CD4-positive, alpha-beta T cell treated with Interleukin-6 for 4 hours (primary cell): ENCODE results near the gene SPDEF.

Experiments
- DNase-seq: peaks from one replicate; pipeline ENCODE4 v3.0.0-alpha.2; 2020; ENCODE audit warnings: mixed read lengths

The SPDEF gene

DNA sequence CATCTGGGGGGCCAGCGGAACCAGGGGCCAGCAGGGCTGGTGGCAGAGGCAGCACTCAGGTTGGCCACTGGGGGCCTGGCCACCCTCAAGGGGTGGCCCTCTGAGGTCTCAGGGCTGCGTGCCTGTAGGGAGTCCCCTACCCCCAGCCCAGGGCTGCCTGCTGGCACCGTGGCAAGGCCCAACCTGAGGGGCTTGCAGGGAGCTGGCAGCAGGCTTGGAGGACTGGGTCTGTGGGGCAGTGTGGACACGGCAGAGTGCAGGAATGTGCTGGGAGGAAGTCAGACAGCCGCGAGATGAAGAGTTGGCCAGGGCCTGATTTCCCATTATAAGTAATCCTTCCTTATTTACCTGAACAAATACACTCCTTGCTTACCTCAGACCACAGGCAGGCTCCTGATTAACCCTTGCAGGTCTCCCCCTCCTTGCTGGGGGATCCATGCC is at the start of gene SPDEF:
Gene SPDEF, minus strand, starts transcription at position 299 of the 441 bp plus-strand sequence. CDS start 11,874 bp downstream, outside the sequence.
- no peak for DNase-seq

DNA sequence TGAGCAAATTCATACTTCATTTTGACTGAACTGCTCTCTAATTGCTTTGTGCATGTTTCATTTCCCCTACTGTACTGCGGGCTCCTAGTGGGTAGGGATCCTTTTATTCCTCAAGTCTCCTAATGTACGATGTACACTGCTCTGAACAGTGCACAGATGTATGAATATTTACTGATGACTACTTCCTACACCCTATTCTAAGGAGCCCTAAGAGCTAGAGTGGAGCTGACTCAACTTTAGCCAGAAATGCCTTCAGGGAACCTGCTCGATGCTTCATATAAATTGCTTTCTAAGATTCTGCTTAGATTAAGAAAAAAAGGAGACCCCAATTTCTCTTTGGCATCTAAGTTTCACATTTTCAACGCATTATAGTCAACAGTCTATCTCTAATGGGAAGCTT is 47.6 kb upstream of the SPDEF start:
- DNase-seq = no peak

- DNase-seq = no peak
Measured at GRCh38 chr6:34602318-34603111, 46.4 kb upstream of the SPDEF start.

DNA sequence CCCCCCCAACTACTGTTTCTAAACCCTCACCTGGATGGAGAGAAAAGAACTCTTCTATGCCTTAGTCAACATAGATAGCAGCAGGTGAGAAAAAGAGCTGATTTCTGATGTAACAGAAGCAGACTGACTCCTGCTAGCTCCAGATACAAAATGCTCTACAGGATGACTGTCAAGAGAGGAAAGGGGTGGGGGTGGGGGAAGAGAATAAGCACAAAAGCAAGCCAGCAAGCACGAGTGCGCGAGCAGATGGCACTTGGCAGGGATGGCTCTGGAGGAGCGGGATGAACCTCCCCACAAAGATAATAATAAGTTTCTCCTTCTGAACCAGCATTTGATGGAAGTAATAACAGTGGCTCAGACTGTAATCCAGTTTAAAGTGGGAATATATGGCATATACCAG is 45.6 kb upstream of the SPDEF start:
- DNase-seq = no peak

DNA sequence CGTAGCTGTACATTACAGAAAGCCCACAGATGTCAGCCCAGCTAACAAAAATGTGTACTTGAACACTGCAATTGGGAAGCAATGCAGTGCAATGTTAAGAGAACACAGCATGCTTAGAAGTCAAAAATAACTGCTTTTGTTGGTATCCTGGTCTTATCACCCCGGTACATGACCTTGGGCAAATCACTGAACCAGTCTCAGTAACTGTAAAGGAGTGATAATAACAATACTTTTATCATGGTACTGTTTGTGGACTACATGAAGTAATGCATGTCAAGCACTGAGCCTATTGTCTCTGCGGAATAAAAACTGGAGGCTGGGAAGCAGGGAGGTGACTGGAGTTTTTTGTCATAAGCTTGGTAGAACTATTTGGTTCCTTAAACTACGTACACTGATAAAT is 44.7 kb upstream of the SPDEF start:
- DNase-seq = no peak

- DNase-seq = no peak
Measured at GRCh38 chr6:34600101-34600500, 44.0 kb upstream of the SPDEF start.

DNA sequence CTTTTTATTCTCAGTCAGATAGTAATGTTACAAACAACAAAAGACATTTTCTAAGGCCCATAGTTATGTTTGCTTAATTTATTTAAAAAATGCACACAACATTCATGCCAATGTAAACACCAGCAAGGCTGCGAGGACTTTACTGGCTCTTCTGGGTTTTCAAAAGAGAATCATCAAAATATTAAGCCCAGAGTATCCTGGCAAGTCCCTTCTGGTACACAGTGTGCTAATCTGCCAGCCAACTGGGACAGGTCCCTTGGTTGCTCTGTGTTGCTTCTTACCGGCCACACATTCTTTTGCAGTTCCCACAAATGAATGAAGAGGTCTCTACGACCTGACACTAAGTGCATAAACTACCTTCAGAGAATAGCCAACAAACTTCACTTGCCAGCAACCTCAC is 42.6 kb upstream of the SPDEF start:
- no peak for DNase-seq

DNA sequence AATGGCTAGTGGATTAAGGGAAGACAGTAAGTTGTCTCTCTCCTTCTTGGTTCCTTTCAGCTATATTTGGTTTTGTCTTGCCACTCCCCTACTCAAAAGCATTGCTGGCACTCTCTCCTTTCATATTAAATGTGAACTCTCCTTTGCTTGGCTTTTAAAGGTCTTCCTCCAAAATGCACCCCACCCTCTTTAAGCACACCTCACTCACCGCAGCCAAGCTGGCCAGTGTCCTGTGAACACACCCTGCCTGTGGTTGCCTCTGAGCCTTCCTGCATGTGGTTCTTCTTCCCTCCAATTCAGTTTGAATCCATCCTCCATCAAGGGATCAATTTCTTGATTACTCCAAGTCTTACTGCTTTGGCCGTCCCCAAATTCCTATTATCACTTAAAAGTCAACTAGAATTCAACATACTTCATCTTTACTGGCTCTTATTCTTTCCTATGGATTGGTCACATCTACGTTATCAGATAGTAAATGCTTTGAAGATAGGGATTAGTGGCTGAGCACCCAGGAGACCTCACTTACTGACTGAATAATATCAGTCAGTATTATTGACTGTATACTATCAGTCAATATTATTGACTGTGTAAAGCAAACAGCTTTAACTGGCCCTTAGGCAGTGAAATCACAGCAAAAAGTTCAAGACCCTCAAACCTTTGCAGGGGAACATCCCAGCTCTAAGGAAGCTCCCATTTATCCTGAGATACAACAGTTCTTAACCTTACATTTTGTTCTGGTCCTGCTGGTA is 41.6 kb upstream of the SPDEF start:
- DNase-seq = no peak

DNA sequence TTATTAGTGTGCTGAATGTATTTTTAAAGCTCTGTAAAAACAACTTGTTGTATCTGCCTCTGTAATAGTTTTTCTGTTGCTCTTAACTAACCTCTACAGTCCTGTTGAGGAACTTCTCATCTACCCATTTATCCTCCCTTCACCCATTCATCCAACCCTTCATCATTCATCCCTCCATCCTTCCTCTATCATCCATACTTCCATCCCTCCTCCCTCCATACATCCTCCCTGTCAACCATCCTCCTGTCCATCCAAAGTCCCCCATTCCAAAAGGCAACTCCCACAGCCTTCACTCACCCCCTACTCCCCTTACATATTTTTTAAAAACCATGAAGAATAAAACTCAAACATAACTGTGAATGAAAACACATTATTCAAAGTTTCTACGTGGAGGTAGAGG is 40.7 kb upstream of the SPDEF start:
- no peak for DNase-seq

GRCh38 chr6:34595332-34596184 is 39.4 kb upstream of the SPDEF start:
- DNase-seq = no peak

DNA sequence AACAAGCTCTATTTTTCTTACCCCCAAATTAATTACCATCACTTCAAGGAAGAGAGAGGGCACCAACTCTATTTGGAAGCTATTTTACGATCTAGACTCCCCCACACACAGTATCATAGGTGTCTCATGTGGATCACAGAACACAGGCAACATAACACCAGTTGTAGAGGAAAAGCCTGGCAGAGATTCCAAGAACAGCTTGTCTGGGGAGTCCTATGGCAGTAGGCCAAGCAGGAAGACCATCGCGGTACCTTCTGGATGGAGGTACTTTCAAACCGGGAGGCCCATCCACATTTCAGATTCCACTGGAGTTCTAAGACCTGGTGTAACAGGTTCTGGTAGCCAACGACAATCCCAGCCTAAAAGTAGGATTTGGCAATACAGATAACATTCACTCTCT is 37.6 kb upstream of the SPDEF start:
- DNase-seq = no peak

DNA sequence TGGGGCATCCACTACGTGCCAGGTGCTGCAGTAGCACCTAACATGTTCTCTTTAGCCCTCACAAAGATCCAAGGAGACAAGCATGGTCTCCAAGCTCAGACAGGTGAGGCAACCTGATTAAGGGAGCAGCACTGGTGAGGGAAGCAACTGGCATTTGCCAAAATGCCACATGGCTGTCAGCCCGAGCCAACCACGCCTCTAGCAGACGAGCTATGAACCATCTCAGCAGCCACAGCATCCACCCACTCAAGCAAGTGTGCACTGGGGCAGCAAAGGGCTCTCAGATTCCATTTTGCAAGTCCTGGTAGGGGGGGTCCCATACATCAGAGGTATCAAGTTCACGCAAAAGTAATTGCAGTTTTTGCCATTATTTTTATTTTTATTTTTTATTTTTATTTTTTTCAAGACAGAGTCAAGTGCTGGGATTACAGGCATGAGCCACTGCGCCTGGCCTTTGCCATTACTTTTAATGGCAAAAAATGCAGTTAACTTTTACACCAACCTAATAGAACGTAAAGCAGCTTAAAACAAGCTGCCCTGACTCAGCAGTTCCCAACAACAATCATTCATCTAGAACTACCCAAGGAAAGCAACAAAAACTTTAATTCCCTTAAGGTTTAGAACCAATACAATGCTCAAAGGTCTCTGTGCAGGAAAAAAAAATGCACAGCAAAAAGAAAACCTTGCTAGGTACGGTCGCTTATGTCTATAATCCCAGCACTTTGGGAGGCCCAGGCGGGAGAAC is 36.3 kb upstream of the SPDEF start:
- no peak for DNase-seq

GRCh38 chr6:34589691-34590090 is 33.6 kb upstream of the SPDEF start:
- DNase-seq = no peak

DNA sequence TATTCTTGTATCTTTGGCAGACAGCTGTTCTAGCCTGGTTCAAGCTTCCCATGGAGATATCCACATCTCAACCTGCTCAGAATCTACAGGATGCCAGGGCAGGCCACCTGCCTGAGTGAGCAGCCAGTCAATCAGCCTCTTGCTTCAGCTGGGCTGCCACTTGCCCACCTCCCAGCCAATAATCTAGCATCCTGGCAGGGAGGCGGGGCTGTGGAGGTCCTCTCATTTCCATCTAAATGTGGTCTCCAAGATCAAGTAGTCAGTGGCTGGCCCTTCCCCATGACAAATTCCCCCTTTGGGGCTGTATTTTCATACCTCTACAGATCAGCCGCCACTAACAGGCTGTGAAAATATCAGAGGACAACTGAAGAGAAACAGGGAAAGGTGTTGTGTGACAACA is 33.0 kb upstream of the SPDEF start:
- DNase-seq = no peak

DNA sequence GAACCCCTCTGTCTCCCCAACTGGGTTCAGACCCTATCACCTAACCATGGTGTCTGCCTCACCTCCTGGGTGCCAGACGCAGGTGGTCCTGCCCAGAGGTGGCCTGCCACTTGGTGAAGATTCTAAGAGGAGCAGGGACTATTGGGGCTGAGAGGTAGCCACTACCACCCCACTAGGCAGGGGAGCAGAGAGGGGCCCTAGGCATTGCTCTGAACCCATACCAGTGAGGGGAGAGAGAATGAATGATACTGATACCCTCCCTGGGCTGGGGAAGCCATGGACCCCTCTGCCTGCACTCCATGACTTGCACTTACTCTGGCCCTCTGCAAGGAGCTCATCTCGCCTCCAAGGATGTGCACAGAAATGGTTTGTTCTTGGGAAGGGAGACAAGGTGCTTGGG is 31.7 kb upstream of the SPDEF start:
- DNase-seq = no peak

DNA sequence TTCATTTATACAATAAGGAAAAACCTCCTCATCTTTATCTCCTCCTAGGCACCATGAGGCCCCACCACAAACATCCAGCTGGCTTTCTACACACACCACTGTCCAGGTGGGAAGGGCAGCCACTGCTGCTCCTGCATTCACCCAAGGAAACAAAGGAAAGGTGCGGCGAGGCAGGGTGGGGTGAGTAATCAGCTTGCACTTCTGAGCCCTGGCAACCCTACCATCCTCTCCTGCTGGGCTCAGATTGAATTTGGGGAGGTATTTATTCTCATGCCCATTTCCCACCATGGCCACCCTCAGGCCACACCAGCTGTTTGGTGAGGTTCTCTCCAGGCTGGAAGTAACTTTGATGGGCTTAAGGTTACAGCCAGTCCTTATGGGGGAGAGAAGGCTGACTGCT is 31.2 kb upstream of the SPDEF start:
- DNase-seq = no peak

GRCh38 chr6:34586327-34587040 is 30.4 kb upstream of the SPDEF start:
- no peak for DNase-seq

DNA sequence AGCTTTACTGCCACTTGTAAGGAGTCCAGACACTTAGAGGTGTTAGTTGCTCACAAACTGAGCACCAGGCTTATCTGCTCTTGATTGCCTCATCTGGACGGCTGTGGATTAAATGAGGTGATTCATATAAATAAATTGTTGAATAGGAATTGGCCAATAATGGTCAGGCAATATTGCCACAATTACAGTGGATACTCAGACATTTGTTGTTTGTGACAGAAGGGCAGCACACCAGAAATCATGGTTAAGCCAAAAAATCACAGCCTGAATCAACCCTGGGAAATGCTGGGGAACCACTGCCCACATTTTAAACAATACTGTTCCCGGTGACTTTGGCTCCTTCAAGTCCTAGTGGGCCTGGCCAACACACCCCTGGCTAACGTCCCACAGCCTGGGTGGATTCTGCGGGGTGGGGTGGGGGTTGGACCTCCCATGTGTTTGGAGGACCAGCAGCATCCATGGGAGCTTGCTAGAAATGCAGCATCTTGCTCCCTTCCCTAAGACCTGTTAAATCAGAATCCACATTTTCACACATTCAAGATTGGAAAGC is 29.5 kb upstream of the SPDEF start:
- no peak for DNase-seq

DNA sequence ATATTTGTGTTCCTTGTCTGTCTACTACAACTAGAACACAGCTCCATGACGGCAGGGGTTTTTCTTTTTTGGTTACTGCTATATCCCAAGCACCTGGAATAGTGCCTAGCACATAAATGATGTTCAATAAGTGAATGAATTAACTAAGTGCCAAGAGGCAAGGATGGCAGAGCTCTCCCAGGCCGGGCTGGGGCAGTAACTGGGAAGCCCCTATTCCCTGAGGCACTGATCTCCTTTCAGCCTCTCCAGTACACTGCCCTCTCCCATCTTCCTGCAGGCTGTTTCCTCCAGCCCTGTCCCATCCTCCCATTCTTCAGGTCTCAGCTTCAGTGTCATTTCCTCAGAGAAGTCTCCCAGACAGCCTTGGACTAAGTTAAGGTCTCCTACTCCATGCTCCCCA is 29.0 kb upstream of the SPDEF start:
- DNase-seq = no peak

DNA sequence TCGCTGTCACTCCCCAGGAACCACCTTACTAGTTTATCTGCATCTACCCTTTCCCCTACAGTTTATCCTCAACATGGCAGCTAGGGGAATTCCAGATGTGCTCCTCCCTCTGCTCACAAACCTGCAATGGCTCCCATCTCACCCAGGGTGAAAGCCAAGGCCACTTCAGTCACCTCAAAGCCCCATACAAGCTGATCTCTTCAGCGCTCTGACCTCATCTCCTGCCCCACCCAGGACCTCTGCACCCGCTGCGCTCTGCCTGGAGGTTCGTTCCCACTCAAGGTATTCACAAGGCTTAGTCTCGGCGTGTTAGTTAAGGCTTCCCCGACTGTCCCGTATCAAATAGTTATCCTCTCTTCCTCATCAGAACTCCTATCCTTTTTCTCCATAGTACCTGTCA is 28.6 kb upstream of the SPDEF start:
- no peak for DNase-seq

DNA sequence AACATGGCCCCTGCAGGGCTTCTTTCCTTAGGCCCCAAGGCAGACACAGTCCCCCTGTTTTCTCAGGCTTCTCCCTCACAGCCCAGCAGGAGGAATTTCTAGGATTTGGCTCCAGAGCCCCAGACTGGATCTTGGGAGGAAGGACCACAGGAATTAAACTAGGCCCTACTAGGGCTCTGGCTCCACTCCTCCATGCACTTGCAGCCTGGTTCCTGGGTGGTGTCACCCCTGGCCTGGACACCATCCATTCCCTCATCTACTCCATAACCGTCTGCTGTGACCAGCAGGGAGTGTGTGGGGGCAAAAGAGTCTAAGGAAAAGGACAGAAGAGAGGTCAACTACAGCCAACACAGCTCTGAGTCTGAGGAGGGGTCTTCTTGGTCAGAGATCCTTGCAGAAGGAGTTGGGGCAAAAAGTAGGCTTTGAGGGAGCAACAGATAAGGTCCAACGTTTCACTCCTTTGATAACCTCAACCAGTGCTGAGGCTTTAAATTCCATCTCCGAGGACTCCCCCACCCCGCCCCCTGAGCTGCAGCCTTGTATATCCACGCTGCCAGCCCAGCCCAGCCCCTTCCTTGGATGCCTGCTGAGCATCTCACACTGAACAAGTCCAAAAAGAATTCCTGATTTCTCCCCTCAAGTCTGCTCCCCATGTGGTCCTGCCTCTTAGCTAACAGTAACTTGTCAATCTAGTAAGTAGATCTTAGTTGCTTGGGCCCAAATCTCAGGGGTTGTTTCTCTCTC is 27.9 kb upstream of the SPDEF start:
- DNase-seq = no peak
